OCI-LY3 (cell line): ENCODE results near the gene CERS3.

Experiments used
- EZH2phosphoT487 ChIP-seq: fragments of 200-600 bp; shearing (Covaris generic); IDR thresholded peaks from 2 replicates; pipeline ENCODE4 v1.6.1; 2018; ENCODE audit warnings: antibody characterized with exemption, mixed run types, low read depth
- TF ChIP-seq, protein P1 (sequence below): fragments of 200-600, 300-600 bp; sonication (generic); IDR thresholded peaks from 2 replicates; pipeline ENCODE4 v1.5.1; 2014; ENCODE audit warnings: antibody characterized with exemption, low read length, low read depth

DNA sequence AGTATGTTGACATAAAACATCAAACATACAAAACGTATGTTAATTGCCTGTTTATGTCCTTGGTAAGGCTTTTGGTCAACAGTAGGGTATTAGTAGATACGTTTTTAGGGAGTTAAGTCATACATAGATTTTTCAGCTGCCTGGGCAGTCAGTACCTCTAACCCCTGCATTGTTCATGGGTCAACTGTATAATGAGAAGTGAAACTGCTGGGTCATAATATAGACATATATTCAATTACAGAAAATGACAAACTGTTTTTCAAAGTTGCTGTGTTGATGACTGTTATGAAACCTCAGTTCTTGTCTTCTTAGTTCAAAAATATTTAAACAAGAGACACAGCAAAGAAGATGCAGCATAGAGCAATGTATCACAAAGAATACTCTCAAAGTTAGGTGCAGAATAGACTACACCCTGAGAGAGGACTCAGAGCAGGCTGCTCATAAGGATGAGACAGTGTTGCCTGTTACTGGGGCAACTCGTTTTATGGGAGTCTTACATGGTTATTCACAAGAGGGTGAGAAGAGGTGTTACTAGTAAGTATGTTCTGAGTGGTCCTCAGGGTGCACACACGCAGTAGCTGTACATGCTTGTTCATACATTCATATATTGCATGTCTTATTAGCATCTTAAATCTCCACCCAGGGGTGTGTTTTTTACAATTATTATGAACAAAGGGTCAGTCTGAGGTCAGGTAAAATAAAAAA lies 133.9 kb downstream of the CERS3 start:
- TF ChIP-seq, protein P1, sequence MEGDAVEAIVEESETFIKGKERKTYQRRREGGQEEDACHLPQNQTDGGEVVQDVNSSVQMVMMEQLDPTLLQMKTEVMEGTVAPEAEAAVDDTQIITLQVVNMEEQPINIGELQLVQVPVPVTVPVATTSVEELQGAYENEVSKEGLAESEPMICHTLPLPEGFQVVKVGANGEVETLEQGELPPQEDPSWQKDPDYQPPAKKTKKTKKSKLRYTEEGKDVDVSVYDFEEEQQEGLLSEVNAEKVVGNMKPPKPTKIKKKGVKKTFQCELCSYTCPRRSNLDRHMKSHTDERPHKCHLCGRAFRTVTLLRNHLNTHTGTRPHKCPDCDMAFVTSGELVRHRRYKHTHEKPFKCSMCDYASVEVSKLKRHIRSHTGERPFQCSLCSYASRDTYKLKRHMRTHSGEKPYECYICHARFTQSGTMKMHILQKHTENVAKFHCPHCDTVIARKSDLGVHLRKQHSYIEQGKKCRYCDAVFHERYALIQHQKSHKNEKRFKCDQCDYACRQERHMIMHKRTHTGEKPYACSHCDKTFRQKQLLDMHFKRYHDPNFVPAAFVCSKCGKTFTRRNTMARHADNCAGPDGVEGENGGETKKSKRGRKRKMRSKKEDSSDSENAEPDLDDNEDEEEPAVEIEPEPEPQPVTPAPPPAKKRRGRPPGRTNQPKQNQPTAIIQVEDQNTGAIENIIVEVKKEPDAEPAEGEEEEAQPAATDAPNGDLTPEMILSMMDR = no peak
- TF ChIP-seq EZH2phosphoT487 = no peak
